GM23338 (cell line): ENCODE results near the gene ZNF451. TPM values are rescaled to one million over a fixed set of nuclear protein-coding genes. Genes with fewer than 3 reads are reported as not detected.

Experiments used
- ATAC-seq: fragments of 200-7000 bp; cut with Tn5 transposase; 3 replicates; pipeline ENCODE4 v1.9.1; 2020
- DNase-seq: peaks from one replicate; pipeline ENCODE4 v3.0.0-alpha.2; 2015; ENCODE audit warnings: low spot score
- H2AFZ ChIP-seq: fragments of 200-600 bp; sonication (generic); 2 replicates; pipeline ENCODE4 v1.8.0; 2016; ENCODE audit warnings: antibody characterized with exemption, mild to moderate bottlenecking, moderate library complexity
- H3F3A ChIP-seq: fragments of 200-600 bp; sonication (generic); replicated peaks from 2 replicates; pipeline ENCODE4 v1.8.0; 2017; ENCODE audit warnings: antibody characterized with exemption, mixed run types, low read depth
- H3K27ac ChIP-seq: fragments of 200-600 bp; sonication (generic); 2 replicates; pipeline ENCODE4 v1.6.1; 2016; ENCODE audit warnings: low read depth
- H3K27me3 ChIP-seq: fragments of 200-600 bp; sonication (generic); 2 replicates; pipeline ENCODE4 v1.8.0; 2016; ENCODE audit warnings: mild to moderate bottlenecking, mixed run types, moderate library complexity; ENCODE audit not compliant: insufficient read depth
- H3K36me3 ChIP-seq: fragments of 200-600 bp; sonication (generic); 2 replicates; pipeline ENCODE4 v1.8.0; 2016; ENCODE audit warnings: mild to moderate bottlenecking; ENCODE audit not compliant: insufficient read depth
- H3K4me1 ChIP-seq: fragments of 200-600 bp; sonication (generic); 2 replicates; pipeline ENCODE4 v1.8.0; 2016; ENCODE audit warnings: mild to moderate bottlenecking, moderate library complexity; ENCODE audit not compliant: insufficient read depth
- H3K4me2 ChIP-seq: fragments of 200-600 bp; sonication (generic); 2 replicates; pipeline ENCODE4 v1.7.1; 2017; ENCODE audit warnings: mixed run types
- H3K4me3 ChIP-seq: fragments of 200-600 bp; sonication (generic); 2 replicates; pipeline ENCODE4 v1.6.1; 2016; ENCODE audit warnings: mixed run types
- H3K79me2 ChIP-seq: fragments of 200-600 bp; sonication (generic); replicated peaks from 2 replicates; pipeline ENCODE4 v1.8.0; 2017; ENCODE audit warnings: mild to moderate bottlenecking; ENCODE audit not compliant: insufficient read depth
- H3K9me2 ChIP-seq: fragments of 200-600 bp; sonication (generic); 2 replicates; pipeline ENCODE4 v1.8.0; 2017; ENCODE audit not compliant: insufficient read depth
- H4K20me1 ChIP-seq: fragments of 200-600 bp; sonication (generic); replicated peaks from 2 replicates; pipeline ENCODE4 v1.8.0; 2017; ENCODE audit warnings: mild to moderate bottlenecking; ENCODE audit not compliant: insufficient read depth
- H3K27ac Mint-ChIP-seq: 2 replicates; pipeline ENCODE4 v1.8.0; 2020; ENCODE audit warnings: inconsistent platforms, mild to moderate bottlenecking, moderate library complexity, mixed read lengths
- H3K27me3 Mint-ChIP-seq: 3 replicates; pipeline ENCODE4 v1.8.0; 2022; ENCODE audit warnings: low read depth, mild to moderate bottlenecking, moderate library complexity, mixed read lengths, inconsistent platforms; ENCODE audit not compliant: insufficient read depth, poor library complexity
- H3K36me3 Mint-ChIP-seq: 3 replicates; pipeline ENCODE4 v1.8.0; 2021; ENCODE audit warnings: low read depth, mild to moderate bottlenecking, inconsistent platforms, moderate library complexity, mixed read lengths
- H3K4me1 Mint-ChIP-seq: 3 replicates; pipeline ENCODE4 v1.8.0; 2020; ENCODE audit warnings: mild to moderate bottlenecking, inconsistent platforms, mixed read lengths
- H3K4me3 Mint-ChIP-seq: 3 replicates; pipeline ENCODE4 v1.8.0; 2021; ENCODE audit warnings: moderate library complexity, mild to moderate bottlenecking, inconsistent platforms, mixed read lengths
- H3K9me3 Mint-ChIP-seq: 3 replicates; pipeline ENCODE4 v1.8.0; 2020; ENCODE audit warnings: moderate library complexity, mild to moderate bottlenecking, inconsistent platforms, mixed read lengths
- CREB1 ChIP-seq: fragments of 250-450 bp; sonication (Bioruptor Pico); IDR thresholded peaks from 2 replicates; pipeline ENCODE4 v1.5.0; 2020; ENCODE audit warnings: low read depth, mild to moderate bottlenecking, moderate library complexity
- EZH2 ChIP-seq: fragments of 200-600 bp; sonication (generic); IDR thresholded peaks from one replicate; pipeline ENCODE4 v1.8.0; 2017; ENCODE audit warnings: antibody characterized with exemption, mild to moderate bottlenecking, low read depth; ENCODE audit not compliant: unreplicated experiment
- EZH2phosphoT487 ChIP-seq: fragments of 200-600 bp; sonication (generic); IDR thresholded peaks from one replicate; pipeline ENCODE4 v1.8.1; 2018; ENCODE audit warnings: antibody characterized with exemption; ENCODE audit not compliant: unreplicated experiment
- JUNB ChIP-seq: IDR thresholded peaks from one replicate; pipeline ENCODE4 v1.6.1; 2016; ENCODE audit warnings: antibody characterized with exemption; ENCODE audit not compliant: unreplicated experiment
- NANOG ChIP-seq: IDR thresholded peaks from 2 replicates; pipeline ENCODE4 v1.6.1; 2016; ENCODE audit warnings: antibody characterized with exemption, borderline replicate concordance
- POLR2AphosphoS5 ChIP-seq: IDR thresholded peaks from 2 replicates; pipeline ENCODE4 v1.6.1; 2016; ENCODE audit warnings: antibody characterized with exemption, low read depth
- STAT1 ChIP-seq: IDR thresholded peaks from one replicate; pipeline ENCODE4 v1.6.1; 2016; ENCODE audit warnings: antibody characterized with exemption; ENCODE audit not compliant: unreplicated experiment
- ZNF114 ChIP-seq: fragments of 250-450 bp; sonication (Bioruptor Pico); IDR thresholded peaks from 2 replicates; pipeline ENCODE4 v1.5.0; 2020; ENCODE audit warnings: mild to moderate bottlenecking, moderate library complexity
- ZNF331 ChIP-seq: fragments of 250-450 bp; sonication (Bioruptor Pico); IDR thresholded peaks from 2 replicates; pipeline ENCODE4 v1.5.0; 2020; ENCODE audit warnings: low read depth, mild to moderate bottlenecking, moderate library complexity
- polyA plus RNA-seq: library from polyadenylated mRNA; unstranded; fragments of >200 nt; fragmentation: Nextera tagmentation; extraction: Ambion mirVana; gene quantifications from 2 replicates; pipeline ENCODE4 v1.2.1, GENCODE V29; 2016
- total RNA-seq: library from RNA; depleted of rRNA; stranded (reverse); fragments of >200 nt; shearing (Covaris generic); gene quantifications from 2 replicates; pipeline ENCODE4 v1.2.3, GENCODE V29; 2014
- TF ChIP-seq, protein P1 (sequence below): IDR thresholded peaks from one replicate; pipeline ENCODE4 v1.6.1; 2018; ENCODE audit warnings: antibody characterized with exemption; ENCODE audit not compliant: unreplicated experiment
- TF ChIP-seq, protein P2 (sequence below), 2 experiments: fragments of 200-600 bp in 1 of 2; sonication (generic) in 1 of 2; conservative IDR thresholded peaks; 2 replicates each; pipeline versions ENCODE4 v1.5.1 to v1.6.1; 2016 to 2017; ENCODE audit warnings: antibody characterized with exemption in 2 of 2, low read depth in 2 of 2, mild to moderate bottlenecking in 2 of 2, moderate library complexity in 1 of 2

The ZNF451 gene
- total and polyA plus RNA-seq, 2 experiments from 2014 or later: 44.8 to 54.1 TPM

DNA sequence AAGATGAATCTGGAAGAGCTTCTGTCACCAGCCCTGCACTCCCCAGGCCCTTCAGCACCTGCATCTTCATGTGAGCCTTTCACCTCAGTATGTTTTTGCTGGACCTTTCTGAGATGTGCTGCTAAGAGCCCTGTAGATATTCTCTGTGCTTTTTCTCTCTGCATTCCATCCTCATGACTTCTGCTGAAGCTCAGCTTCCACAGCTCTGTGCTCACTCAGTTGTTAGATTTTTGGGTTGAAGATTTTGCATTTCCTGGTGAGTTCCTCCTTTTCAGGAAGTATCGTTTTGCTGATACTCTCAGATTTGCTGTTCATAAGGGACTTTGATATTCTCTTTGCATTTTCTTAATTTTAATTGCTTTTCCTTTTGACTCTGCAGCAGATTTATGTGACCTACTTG, 25.2 kb upstream of the ZNF451 start (continued):
- TF ChIP-seq ZNF331 (no peak), ZNF114 (CRISPR knock-in tag) (no peak), EZH2 (no peak), EZH2phosphoT487 (no peak), STAT1 (no peak), JUNB (no peak), CREB1 (no peak)
- TF ChIP-seq, protein P1, sequence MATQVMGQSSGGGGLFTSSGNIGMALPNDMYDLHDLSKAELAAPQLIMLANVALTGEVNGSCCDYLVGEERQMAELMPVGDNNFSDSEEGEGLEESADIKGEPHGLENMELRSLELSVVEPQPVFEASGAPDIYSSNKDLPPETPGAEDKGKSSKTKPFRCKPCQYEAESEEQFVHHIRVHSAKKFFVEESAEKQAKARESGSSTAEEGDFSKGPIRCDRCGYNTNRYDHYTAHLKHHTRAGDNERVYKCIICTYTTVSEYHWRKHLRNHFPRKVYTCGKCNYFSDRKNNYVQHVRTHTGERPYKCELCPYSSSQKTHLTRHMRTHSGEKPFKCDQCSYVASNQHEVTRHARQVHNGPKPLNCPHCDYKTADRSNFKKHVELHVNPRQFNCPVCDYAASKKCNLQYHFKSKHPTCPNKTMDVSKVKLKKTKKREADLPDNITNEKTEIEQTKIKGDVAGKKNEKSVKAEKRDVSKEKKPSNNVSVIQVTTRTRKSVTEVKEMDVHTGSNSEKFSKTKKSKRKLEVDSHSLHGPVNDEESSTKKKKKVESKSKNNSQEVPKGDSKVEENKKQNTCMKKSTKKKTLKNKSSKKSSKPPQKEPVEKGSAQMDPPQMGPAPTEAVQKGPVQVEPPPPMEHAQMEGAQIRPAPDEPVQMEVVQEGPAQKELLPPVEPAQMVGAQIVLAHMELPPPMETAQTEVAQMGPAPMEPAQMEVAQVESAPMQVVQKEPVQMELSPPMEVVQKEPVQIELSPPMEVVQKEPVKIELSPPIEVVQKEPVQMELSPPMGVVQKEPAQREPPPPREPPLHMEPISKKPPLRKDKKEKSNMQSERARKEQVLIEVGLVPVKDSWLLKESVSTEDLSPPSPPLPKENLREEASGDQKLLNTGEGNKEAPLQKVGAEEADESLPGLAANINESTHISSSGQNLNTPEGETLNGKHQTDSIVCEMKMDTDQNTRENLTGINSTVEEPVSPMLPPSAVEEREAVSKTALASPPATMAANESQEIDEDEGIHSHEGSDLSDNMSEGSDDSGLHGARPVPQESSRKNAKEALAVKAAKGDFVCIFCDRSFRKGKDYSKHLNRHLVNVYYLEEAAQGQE: no peak

DNA sequence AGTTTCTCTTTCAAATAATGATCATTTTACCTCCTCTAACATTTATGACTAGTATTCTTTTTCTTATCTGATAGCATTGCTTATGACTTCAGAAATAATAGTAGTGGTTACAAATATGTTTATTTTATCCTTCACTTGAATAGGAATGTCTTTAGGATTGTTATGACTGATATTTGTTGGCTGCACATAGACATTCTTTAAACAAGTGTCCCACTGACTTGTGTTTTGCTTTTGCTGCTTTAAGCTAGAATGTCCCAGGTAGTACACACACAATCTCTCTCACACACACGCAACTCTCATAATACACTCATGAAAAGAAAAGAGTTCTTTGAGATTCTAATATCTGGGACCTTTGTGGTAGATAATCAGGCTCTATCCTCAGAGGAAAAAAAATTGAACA, 21.9 kb upstream of the ZNF451 start:
- ATAC-seq: no peak
- TF ChIP-seq JUNB (no peak), POLR2AphosphoS5 (no peak)
- H3K4me2 ChIP-seq: no peak overlapping the region
- Mint-ChIP-seq H3K27ac (no peak overlapping the region), H3K36me3 (peaks cover 7% of the 10 kb centered on the region; the same call in 2 of the 3 replicates), H3K4me1 (peaks cover 26% of the 10 kb centered on the region), H3K9me3 (peaks cover 3% of the 10 kb centered on the region; the same call in 1 of the 3 replicates), H3K27me3 (peaks cover 4% of the 10 kb centered on the region), H3K4me3 (no peak overlapping the region)
- H3K4me1 ChIP-seq: peaks cover 24% of the 10 kb centered on the region
- H4K20me1 ChIP-seq: no peaks in the 10 kb centered on the region
- no peak for DNase-seq
- no peaks in the 10 kb centered on the region for H3K27me3 ChIP-seq
- no peak overlapping the region for H3K27ac ChIP-seq
- H3F3A ChIP-seq: no peaks in the 10 kb centered on the region
- H3K4me3 ChIP-seq: no peak overlapping the region
- H3K9me2 ChIP-seq: no peaks in the 10 kb centered on the region
- no peaks in the 10 kb centered on the region for H3K36me3 ChIP-seq
- no peaks in the 10 kb centered on the region for H3K79me2 ChIP-seq
- H2AFZ ChIP-seq: no peak overlapping the region

DNA sequence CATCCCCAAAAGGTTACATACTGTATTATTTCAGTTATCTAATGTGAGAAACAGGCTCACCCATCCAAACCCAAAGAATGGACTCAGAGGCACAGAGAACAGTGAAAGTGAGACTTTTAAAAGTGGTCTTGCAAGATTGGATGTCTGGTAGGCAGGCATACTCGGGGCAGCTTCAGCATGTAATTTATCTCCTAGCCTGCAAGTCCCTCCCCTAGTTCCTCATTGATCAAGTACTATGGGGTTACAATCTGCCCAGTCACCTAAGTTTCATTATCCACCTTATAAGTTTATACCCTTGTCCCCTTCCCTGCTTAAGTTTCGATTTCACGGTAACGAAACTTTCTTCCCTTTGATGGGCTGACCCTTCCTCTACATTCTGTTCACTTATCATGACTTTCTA, 20.8 kb upstream of the ZNF451 start:
- Histone ChIP-seq H3K4me1 (peaks cover 29% of the 10 kb centered on the region), H3F3A (no peaks in the 10 kb centered on the region), H3K4me2 (peak overlapping the region; percentile 17), H3K9me2 (no peaks in the 10 kb centered on the region), H3K4me3 (0 out of 2 replicates have a peak overlapping the region, but pooled peaks have one; percentile 4), H3K79me2 (no peaks in the 10 kb centered on the region), H2AFZ (no peak overlapping the region), H3K27ac (no peak overlapping the region), H4K20me1 (no peaks in the 10 kb centered on the region), H3K27me3 (no peaks in the 10 kb centered on the region), H3K36me3 (no peaks in the 10 kb centered on the region)
- Mint-ChIP-seq H3K36me3 (peaks cover 7% of the 10 kb centered on the region; the same call in 2 of the 3 replicates), H3K4me1 (peaks cover 33% of the 10 kb centered on the region), H3K9me3 (peaks cover 3% of the 10 kb centered on the region; the same call in 1 of the 3 replicates), H3K27me3 (peaks cover 6% of the 10 kb centered on the region), H3K27ac (no peak overlapping the region), H3K4me3 (no peak overlapping the region; the same call in 2 of the 3 replicates)
- DNase-seq (no peak), ATAC-seq (peak; percentile 25; the same call in 1 of the 3 replicates)
- TF ChIP-seq STAT1 (no peak), ZNF114 (CRISPR knock-in tag) (no peak), EZH2phosphoT487 (no peak), NANOG (no peak), CREB1 (no peak), JUNB (no peak)
- TF ChIP-seq, protein P1: no peak
- TF ChIP-seq, protein P2, sequence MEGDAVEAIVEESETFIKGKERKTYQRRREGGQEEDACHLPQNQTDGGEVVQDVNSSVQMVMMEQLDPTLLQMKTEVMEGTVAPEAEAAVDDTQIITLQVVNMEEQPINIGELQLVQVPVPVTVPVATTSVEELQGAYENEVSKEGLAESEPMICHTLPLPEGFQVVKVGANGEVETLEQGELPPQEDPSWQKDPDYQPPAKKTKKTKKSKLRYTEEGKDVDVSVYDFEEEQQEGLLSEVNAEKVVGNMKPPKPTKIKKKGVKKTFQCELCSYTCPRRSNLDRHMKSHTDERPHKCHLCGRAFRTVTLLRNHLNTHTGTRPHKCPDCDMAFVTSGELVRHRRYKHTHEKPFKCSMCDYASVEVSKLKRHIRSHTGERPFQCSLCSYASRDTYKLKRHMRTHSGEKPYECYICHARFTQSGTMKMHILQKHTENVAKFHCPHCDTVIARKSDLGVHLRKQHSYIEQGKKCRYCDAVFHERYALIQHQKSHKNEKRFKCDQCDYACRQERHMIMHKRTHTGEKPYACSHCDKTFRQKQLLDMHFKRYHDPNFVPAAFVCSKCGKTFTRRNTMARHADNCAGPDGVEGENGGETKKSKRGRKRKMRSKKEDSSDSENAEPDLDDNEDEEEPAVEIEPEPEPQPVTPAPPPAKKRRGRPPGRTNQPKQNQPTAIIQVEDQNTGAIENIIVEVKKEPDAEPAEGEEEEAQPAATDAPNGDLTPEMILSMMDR (conservative IDR thresholded peaks at IDR 0.05; ENCODE audit: low read depth in 2 of 2): no peak
